Measurements from ENCODE around the gene CD300A.

Gene CD300A

DNA sequence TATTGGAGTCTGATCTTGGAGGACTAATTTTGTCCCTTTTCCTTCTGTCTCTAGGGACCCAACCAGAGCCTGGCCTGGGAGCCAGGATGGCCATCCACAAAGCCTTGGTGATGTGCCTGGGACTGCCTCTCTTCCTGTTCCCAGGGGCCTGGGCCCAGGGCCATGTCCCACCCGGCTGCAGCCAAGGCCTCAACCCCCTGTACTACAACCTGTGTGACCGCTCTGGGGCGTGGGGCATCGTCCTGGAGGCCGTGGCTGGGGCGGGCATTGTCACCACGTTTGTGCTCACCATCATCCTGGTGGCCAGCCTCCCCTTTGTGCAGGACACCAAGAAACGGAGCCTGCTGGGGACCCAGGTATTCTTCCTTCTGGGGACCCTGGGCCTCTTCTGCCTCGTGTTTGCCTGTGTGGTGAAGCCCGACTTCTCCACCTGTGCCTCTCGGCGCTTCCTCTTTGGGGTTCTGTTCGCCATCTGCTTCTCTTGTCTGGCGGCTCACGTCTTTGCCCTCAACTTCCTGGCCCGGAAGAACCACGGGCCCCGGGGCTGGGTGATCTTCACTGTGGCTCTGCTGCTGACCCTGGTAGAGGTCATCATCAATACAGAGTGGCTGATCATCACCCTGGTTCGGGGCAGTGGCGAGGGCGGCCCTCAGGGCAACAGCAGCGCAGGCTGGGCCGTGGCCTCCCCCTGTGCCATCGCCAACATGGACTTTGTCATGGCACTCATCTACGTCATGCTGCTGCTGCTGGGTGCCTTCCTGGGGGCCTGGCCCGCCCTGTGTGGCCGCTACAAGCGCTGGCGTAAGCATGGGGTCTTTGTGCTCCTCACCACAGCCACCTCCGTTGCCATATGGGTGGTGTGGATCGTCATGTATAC lies 26.5 kb upstream of the CD300A start:
- DNase-seq, result peak in 1 of 10 donors; percentile 84
- intact Hi-C loops (cut with DNase I), result no loop called here

- intact Hi-C loops (cut with DNase I), result no loop called here
- no peak for DNase-seq
These were observed 24.9 kb upstream of the CD300A start for GRCh38 chr17:74441537-74441936.

- intact Hi-C loops (cut with DNase I), result no loop called here
- DNase-seq, result peak in 1 of 10 donors; percentile 27
These were observed 24.2 kb upstream of the CD300A start for GRCh38 chr17:74442291-74442669.

GRCh38 chr17:74442670-74443515 lies 23.5 kb upstream of the CD300A start:
- DNase-seq, result peak in 9 of 10 donors; percentile 60 to 94 (median 77)
- intact Hi-C loops (cut with DNase I), result no loop called here

- intact Hi-C loops (cut with DNase I), result no loop called here
- peak in 2 of 10 donors; percentile 74 to 83 for DNase-seq
These were observed 22.7 kb upstream of the CD300A start for GRCh38 chr17:74443516-74444296.

GRCh38 chr17:74444406-74444805 lies 22.0 kb upstream of the CD300A start:
- intact Hi-C loops (cut with DNase I), result no loop called here
- peak in 2 of 10 donors; percentile 30 to 80 for DNase-seq

- DNase-seq, result peak in 1 of 10 donors; percentile 82
- intact Hi-C loops (cut with DNase I), result no loop called here
These were observed 21.3 kb upstream of the CD300A start for GRCh38 chr17:74445158-74445557.

DNA sequence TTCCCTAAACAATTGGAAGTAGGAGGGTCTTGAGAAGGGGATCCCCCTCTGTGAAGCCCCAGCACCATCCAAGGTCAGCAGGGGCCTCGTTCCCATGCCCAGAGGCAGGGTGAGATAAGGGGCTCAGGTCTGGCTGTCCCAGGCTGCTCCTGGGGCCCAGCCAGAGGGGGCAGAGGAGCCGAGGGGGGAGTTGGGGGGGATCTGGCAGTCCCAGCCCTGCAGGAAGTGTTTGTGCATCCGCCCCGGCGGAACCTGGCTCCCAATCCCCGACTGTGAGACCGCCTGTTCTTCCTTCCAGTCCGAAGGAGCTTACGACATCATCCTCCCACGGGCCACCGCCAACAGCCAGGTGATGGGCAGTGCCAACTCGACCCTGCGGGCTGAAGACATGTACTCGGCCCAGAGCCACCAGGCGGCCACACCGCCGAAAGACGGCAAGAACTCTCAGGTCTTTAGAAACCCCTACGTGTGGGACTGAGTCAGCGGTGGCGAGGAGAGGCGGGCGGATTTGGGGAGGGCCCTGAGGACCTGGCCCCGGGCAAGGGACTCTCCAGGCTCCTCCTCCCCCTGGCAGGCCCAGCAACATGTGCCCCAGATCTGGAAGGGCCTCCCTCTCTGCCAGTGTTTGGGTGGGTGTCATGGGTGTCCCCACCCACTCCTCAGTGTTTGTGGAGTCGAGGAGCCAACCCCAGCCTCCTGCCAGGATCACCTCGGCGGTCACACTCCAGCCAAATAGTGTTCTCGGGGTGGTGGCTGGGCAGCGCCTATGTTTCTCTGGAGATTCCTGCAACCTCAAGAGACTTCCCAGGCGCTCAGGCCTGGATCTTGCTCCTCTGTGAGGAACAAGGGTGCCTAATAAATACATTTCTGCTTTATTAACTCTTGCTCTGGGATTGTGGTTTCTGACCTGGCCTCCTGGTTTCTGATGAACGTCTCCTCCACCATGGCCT lies 19.6 kb upstream of the CD300A start:
- DNase-seq, result peak in 3 of 10 donors; percentile 43 to 83 (median 83)
- intact Hi-C loops (cut with DNase I), result no loop called here

DNA sequence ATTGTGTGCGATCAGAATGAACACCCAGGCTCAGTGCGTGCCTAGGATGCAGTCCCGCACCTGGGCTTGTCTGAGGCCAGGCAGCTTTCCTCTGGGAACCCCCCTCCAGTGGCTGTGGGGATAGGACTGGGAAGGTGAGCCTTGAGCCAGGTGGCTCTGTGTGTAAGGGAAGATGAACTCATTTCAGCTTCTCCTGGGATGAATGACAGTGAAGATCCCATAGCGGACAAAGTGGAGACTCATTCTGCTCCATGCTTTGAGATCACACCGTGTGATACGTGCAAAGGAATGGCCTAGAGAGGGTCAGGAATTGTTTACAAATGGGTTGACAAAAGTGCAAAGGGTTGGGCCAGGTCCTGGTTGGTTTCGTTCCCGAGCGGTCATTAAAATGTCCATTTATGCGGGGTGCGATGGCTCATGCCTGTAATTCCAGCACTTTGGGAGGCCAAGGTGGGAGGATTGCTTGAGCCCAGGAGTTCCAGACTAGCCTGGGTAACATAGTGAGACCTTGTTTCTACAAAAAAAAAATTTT lies 18.7 kb upstream of the CD300A start:
- DNase-seq, result peak in 1 of 10 donors; percentile 45
- intact Hi-C loops (cut with DNase I), result no loop called here

DNA sequence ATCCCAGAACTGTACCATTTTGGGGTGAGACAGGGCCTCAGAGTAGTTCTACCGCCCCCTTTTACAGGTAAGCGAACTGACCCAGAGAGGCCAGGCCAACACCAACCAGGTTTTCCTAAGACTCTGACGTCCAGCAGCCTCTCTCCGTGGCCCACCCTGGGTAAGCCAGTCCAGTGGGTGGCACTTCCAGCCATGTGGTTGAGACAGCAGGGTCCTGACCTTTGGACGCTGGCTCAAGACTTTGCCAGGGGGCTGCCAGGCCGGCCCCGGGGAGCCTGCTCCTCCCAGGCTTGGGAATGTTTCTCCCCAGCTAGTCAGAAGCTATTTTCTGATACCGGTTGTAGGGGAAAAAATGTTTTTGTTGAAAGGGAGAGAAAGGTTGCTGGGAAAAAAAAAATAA lies 17.7 kb upstream of the CD300A start:
- intact Hi-C loops (cut with DNase I), result no loop called here
- peak in 1 of 10 donors; percentile 76 for DNase-seq

DNA sequence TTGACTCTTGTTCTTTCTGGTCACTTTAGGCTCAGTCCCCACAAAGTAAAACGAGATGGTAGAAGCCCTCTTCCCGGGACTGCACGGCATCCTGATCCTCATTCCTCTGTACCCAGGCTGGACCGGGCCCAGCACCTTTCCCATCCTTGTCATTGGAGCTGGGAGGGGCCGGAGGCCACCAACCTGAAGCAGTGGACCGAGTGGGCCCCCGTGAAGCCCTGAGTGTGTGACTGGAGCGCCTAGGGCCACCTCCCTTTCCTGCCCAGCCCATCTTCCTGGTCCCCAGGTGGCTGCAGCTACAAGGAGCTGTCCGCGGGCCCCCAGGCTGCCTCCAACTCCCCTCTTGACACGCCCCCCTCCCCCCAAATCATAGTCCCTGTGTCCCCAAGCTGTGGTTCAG lies 17.1 kb upstream of the CD300A start:
- peak in 1 of 10 donors; percentile 55 for DNase-seq
- intact Hi-C loops (cut with DNase I), result no loop called here

DNA sequence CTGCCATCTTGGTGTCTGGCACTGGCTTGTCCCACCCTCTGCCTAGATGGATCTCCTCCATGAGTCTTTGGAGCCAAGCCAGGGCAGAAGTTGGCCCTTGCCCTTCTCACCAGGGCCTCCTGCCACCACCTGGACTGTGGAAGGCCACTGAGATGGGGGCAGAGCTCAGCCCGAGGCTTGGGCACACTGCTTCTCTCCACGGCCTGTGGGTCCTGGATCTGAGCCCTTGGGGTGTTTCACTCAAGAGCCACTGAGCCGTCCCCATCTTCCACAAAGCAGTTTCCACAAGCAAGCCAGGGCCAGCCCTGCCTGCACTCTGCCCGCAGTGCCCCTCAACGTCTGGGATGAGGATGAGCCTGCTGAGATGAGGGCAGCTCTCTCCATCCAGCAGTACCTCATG lies 16.7 kb upstream of the CD300A start:
- DNase-seq, result peak in 1 of 10 donors; percentile 54
- intact Hi-C loops (cut with DNase I), result loop anchor here (10.0 kb wide), 1 partner anchor 235 kb away; the partner anchor contains the start of gene TTYH2

- no peak for DNase-seq
- intact Hi-C loops (cut with DNase I), result loop anchor here (10.0 kb wide), 1 partner anchor 235 kb away; the partner anchor contains the start of gene TTYH2
These were observed 16.2 kb upstream of the CD300A start for GRCh38 chr17:74450231-74450630.

DNA sequence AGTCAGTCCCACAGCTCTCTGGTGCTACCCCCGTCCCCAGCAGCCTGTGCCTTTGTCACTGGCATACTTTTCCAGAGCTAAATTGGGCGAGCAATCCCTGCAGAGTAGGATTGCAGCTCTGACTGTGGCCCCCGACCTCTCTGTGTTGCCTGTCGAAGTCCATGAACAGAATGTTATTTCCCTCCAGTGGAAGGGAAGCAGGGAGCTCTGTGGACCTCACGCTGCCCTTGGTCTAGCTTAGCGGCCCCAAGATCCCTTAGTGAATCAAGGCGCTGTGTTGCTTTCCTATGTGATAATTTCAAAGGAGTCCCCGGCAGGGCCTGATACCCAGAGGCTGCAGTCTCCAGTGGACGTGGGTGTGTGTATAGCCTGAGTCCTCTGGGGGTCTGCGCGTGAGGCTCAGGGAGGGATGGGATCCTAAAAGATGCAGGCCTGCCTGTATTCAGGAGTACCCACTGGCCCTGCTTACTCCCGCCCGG lies 15.5 kb upstream of the CD300A start:
- intact Hi-C loops (cut with DNase I), result loop anchor here (10.0 kb wide), 1 partner anchor 236 kb away; the partner anchor contains the start of gene TTYH2
- DNase-seq, result peak in 1 of 10 donors; percentile 57

DNA sequence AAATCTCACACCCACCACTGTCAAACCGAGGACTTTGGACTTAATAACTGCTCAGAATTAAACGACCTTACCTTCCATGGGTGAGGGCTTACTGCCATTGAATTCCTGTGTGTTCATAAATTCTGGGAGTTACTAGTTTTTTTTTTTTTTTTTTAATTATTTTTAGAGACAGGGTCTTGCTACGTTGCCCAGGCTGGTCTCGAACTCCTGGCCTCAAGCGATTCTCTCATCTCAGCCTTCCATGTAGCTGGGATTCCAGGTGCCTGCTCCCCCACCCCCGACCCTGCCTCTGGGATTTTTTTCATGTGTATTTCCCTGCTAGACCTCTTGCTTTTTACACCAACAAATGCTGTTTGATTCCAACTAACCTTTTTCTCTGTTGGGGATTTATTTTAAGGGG lies 14.9 kb upstream of the CD300A start:
- no peak for DNase-seq
- intact Hi-C loops (cut with DNase I), result loop anchor here (10.0 kb wide), 1 partner anchor 237 kb away; the partner anchor contains the start of gene TTYH2

GRCh38 chr17:74452033-74452840 lies 14.2 kb upstream of the CD300A start:
- peak in 1 of 10 donors; percentile 44 for DNase-seq
- intact Hi-C loops (cut with DNase I), result loop anchor here (10.0 kb wide), 1 partner anchor 237 kb away; the partner anchor contains the start of gene TTYH2

- intact Hi-C loops (cut with DNase I), result loop anchor here (10.0 kb wide), 1 partner anchor 238 kb away; the partner anchor contains the start of gene TTYH2
These were observed 13.4 kb upstream of the CD300A start for GRCh38 chr17:74452841-74453661.

More at GRCh38 chr17:74452841-74453661, 13.4 kb upstream of the CD300A start:
- peak in 2 of 10 donors; percentile 77 to 86 for DNase-seq
